HG03521 (cell line): Measurements from ENCODE around the gene CYP21A2.
"Not testable (repeated sequence)": the region's sequence is repeated elsewhere in the genome, so short reads cannot be mapped to it uniquely, and the experiment has no call there.

Experiments used
- ATAC-seq: cut with Tn5 transposase; IDR thresholded peaks from one replicate; pipeline ENCODE4 v1.9.1; 2021; ENCODE audit warnings: mild to moderate bottlenecking, moderate library complexity; ENCODE audit not compliant: unreplicated experiment

CYP21A2 gene

GRCh38 chr6:32037598-32038524 is at the start of gene CYP21A2:
Gene CYP21A2 (plus strand): TSS chr6:32038415. CDS start chr6:32038423, 8 bp downstream.
- ATAC-seq: not testable (repeated sequence)

GRCh38 chr6:31989363-31989762 is 48.9 kb upstream of the CYP21A2 start:
- ATAC-seq: not testable (repeated sequence)

GRCh38 chr6:31994421-31994820 is 43.8 kb upstream of the CYP21A2 start:
- not testable (repeated sequence) for ATAC-seq

- not testable (repeated sequence) for ATAC-seq
Observed at GRCh38 chr6:31996385-31996784, 41.8 kb upstream of the CYP21A2 start.

GRCh38 chr6:32002546-32003268 is 35.5 kb upstream of the CYP21A2 start:
- ATAC-seq: not testable (repeated sequence)

- not testable (repeated sequence) for ATAC-seq
Observed at GRCh38 chr6:32003301-32003700, 34.9 kb upstream of the CYP21A2 start.

- ATAC-seq: not testable (repeated sequence)
Observed at GRCh38 chr6:32004393-32004792, 33.8 kb upstream of the CYP21A2 start.

- ATAC-seq: not testable (repeated sequence)
Observed at GRCh38 chr6:32004864-32005537, 33.2 kb upstream of the CYP21A2 start.

GRCh38 chr6:32005538-32005880 is 32.7 kb upstream of the CYP21A2 start:
- not testable (repeated sequence) for ATAC-seq

GRCh38 chr6:32005991-32006529 is 32.2 kb upstream of the CYP21A2 start:
- ATAC-seq: not testable (repeated sequence)

GRCh38 chr6:32007086-32007485 is 31.1 kb upstream of the CYP21A2 start:
- ATAC-seq: not testable (repeated sequence)

GRCh38 chr6:32008037-32008436 is 30.2 kb upstream of the CYP21A2 start:
- not testable (repeated sequence) for ATAC-seq

- ATAC-seq: not testable (repeated sequence)
Observed at GRCh38 chr6:32008616-32009015, 29.6 kb upstream of the CYP21A2 start.

- not testable (repeated sequence) for ATAC-seq
Observed at GRCh38 chr6:32009537-32009936, 28.7 kb upstream of the CYP21A2 start.

- ATAC-seq: not testable (repeated sequence)
Observed at GRCh38 chr6:32010856-32011530, 27.2 kb upstream of the CYP21A2 start.

- not testable (repeated sequence) for ATAC-seq
Observed at GRCh38 chr6:32012941-32013617, 25.1 kb upstream of the CYP21A2 start.

GRCh38 chr6:32013738-32014137 is 24.5 kb upstream of the CYP21A2 start:
- not testable (repeated sequence) for ATAC-seq

- ATAC-seq: not testable (repeated sequence)
Observed at GRCh38 chr6:32014547-32014946, 23.7 kb upstream of the CYP21A2 start, which contains the start of gene C4B. Gene C4B (plus strand): TSS chr6:32014795. CDS start chr6:32014846, 51 bp downstream.

GRCh38 chr6:32022100-32022499 is 16.1 kb upstream of the CYP21A2 start:
- not testable (repeated sequence) for ATAC-seq
